SJSA1 (cell line): ENCODE measurements around the gene SYNE1. TPM values are rescaled to one million over a fixed set of nuclear protein-coding genes. Genes with fewer than 3 reads are reported as not detected.

Experiments used
- DNase-seq, 2 experiments: peaks; one replicate each; pipeline ENCODE4 v3.0.0-alpha.2; 2015 to 2020; ENCODE audit warnings: low spot score in 2 of 2, low read depth in 1 of 2
- H3K27ac ChIP-seq: fragments of 250-450 bp; sonication (Bioruptor Pico); 2 replicates; pipeline ENCODE4 v1.5.1; 2020; ENCODE audit warnings: mild to moderate bottlenecking, moderate library complexity
- H3K27me3 ChIP-seq: fragments of 250-450 bp; sonication (Bioruptor Pico); replicated peaks from 2 replicates; pipeline ENCODE4 v1.5.1; 2020; ENCODE audit warnings: mild to moderate bottlenecking, moderate library complexity
- H3K36me3 ChIP-seq: fragments of 250-450 bp; sonication (Bioruptor Pico); 2 replicates; pipeline ENCODE4 v1.5.1; 2020; ENCODE audit warnings: mild to moderate bottlenecking
- H3K4me1 ChIP-seq: fragments of 250-450 bp; sonication (Bioruptor Pico); replicated peaks from 2 replicates; pipeline ENCODE4 v1.6.1; 2021; ENCODE audit warnings: mild to moderate bottlenecking
- H3K4me3 ChIP-seq: fragments of 250-450 bp; sonication (Bioruptor Pico); 2 replicates; pipeline ENCODE4 v1.5.1; 2020; ENCODE audit warnings: mild to moderate bottlenecking
- H3K9me3 ChIP-seq: fragments of 250-450 bp; sonication (Bioruptor Pico); replicated peaks from 2 replicates; pipeline ENCODE4 v1.5.1; 2020; ENCODE audit warnings: mild to moderate bottlenecking
- total RNA-seq: library from RNA; depleted of rRNA; stranded (reverse); fragments of >200 nt; shearing (Covaris generic); gene quantifications from 2 replicates; pipeline ENCODE4 v1.2.3, GENCODE V29; 2014

Gene SYNE1
- total RNA-seq, 1 experiment from 2014 or later = 53.6 TPM

GRCh38 chr6:152184917-152185574 is 452.1 kb downstream of the SYNE1 start:
- peaks cover 12% of the 10 kb centered on the region for H3K36me3 ChIP-seq
- no peaks in the 10 kb centered on the region for H3K4me1 ChIP-seq
- H3K9me3 ChIP-seq = no peaks in the 10 kb centered on the region
- no peak overlapping the region for H3K27ac ChIP-seq
- no peaks in the 10 kb centered on the region for H3K27me3 ChIP-seq
- DNase-seq = no peak
- no peak overlapping the region for H3K4me3 ChIP-seq

- H3K9me3 ChIP-seq = no peaks in the 10 kb centered on the region
- H3K4me3 ChIP-seq = no peak overlapping the region
- no peaks in the 10 kb centered on the region for H3K27me3 ChIP-seq
- no peak for DNase-seq
- H3K27ac ChIP-seq = no peak overlapping the region
- peaks cover 14% of the 10 kb centered on the region for H3K36me3 ChIP-seq
- no peaks in the 10 kb centered on the region for H3K4me1 ChIP-seq
Observed at GRCh38 chr6:152184573-152184916, 452.6 kb downstream of the SYNE1 start.

- Histone ChIP-seq H3K9me3 (no peaks in the 10 kb centered on the region), H3K27me3 (no peaks in the 10 kb centered on the region), H3K4me1 (no peaks in the 10 kb centered on the region), H3K27ac (no peak overlapping the region), H3K36me3 (peaks cover 3% of the 10 kb centered on the region; the same call in 1 of the 2 replicates), H3K4me3 (no peak overlapping the region)
- no peak for DNase-seq
Observed at GRCh38 chr6:152180601-152181000, 456.6 kb downstream of the SYNE1 start.

- no peaks in the 10 kb centered on the region for H3K27me3 ChIP-seq
- no peak overlapping the region for H3K4me3 ChIP-seq
- no peaks in the 10 kb centered on the region for H3K4me1 ChIP-seq
- H3K27ac ChIP-seq = no peak overlapping the region
- no peak for DNase-seq
- H3K36me3 ChIP-seq = peaks cover 10% of the 10 kb centered on the region
- H3K9me3 ChIP-seq = no peaks in the 10 kb centered on the region
Observed at GRCh38 chr6:152176268-152176667, 460.9 kb downstream of the SYNE1 start.

- Histone ChIP-seq H3K36me3 (peaks cover 10% of the 10 kb centered on the region), H3K4me3 (no peak overlapping the region), H3K9me3 (no peaks in the 10 kb centered on the region), H3K4me1 (no peaks in the 10 kb centered on the region), H3K27me3 (no peaks in the 10 kb centered on the region), H3K27ac (no peak overlapping the region)
- no peak for DNase-seq
Observed at GRCh38 chr6:152173957-152174356, 463.2 kb downstream of the SYNE1 start.

- peaks cover 10% of the 10 kb centered on the region for H3K36me3 ChIP-seq
- H3K9me3 ChIP-seq = no peaks in the 10 kb centered on the region
- H3K4me1 ChIP-seq = peaks cover 4% of the 10 kb centered on the region
- H3K4me3 ChIP-seq = no peak overlapping the region
- H3K27ac ChIP-seq = no peak overlapping the region
- DNase-seq = no peak
- no peaks in the 10 kb centered on the region for H3K27me3 ChIP-seq
Observed at GRCh38 chr6:152173321-152173720, 463.8 kb downstream of the SYNE1 start.

GRCh38 chr6:152170702-152171667 is 466.2 kb downstream of the SYNE1 start:
- no peaks in the 10 kb centered on the region for H3K9me3 ChIP-seq
- peaks cover 10% of the 10 kb centered on the region for H3K4me1 ChIP-seq
- DNase-seq = peak in 1 of 2 experiments; percentile 9
- no peak overlapping the region for H3K27ac ChIP-seq
- no peak overlapping the region for H3K4me3 ChIP-seq
- H3K36me3 ChIP-seq = peaks cover 10% of the 10 kb centered on the region
- no peaks in the 10 kb centered on the region for H3K27me3 ChIP-seq

GRCh38 chr6:152170313-152170701 is 466.9 kb downstream of the SYNE1 start:
- peaks cover 10% of the 10 kb centered on the region for H3K4me1 ChIP-seq
- H3K4me3 ChIP-seq = no peak overlapping the region
- no peaks in the 10 kb centered on the region for H3K9me3 ChIP-seq
- DNase-seq = no peak
- peaks cover 10% of the 10 kb centered on the region for H3K36me3 ChIP-seq
- H3K27me3 ChIP-seq = no peaks in the 10 kb centered on the region
- H3K27ac ChIP-seq = no peak overlapping the region

- Histone ChIP-seq H3K4me3 (no peak overlapping the region), H3K36me3 (0 out of 2 replicates have a peak, but pooled peaks cover 3% of the 10 kb centered on the region), H3K9me3 (no peaks in the 10 kb centered on the region), H3K4me1 (peaks cover 10% of the 10 kb centered on the region), H3K27me3 (no peaks in the 10 kb centered on the region), H3K27ac (no peak overlapping the region)
- DNase-seq = peak in 1 of 2 experiments; percentile 29
Observed at GRCh38 chr6:152167641-152168603, 469.2 kb downstream of the SYNE1 start.

- H3K4me3 ChIP-seq = no peak overlapping the region
- no peaks in the 10 kb centered on the region for H3K27me3 ChIP-seq
- no peak for DNase-seq
- H3K27ac ChIP-seq = no peak overlapping the region
- 0 out of 2 replicates have a peak, but pooled peaks cover 3% of the 10 kb centered on the region for H3K36me3 ChIP-seq
- no peaks in the 10 kb centered on the region for H3K9me3 ChIP-seq
- peaks cover 13% of the 10 kb centered on the region for H3K4me1 ChIP-seq
Observed at GRCh38 chr6:152166897-152167296, 470.3 kb downstream of the SYNE1 start.

GRCh38 chr6:152166497-152166896 is 470.7 kb downstream of the SYNE1 start:
- Histone ChIP-seq H3K27ac (no peak overlapping the region), H3K4me3 (no peak overlapping the region), H3K9me3 (no peaks in the 10 kb centered on the region), H3K4me1 (peaks cover 17% of the 10 kb centered on the region), H3K36me3 (0 out of 2 replicates have a peak, but pooled peaks cover 3% of the 10 kb centered on the region), H3K27me3 (no peaks in the 10 kb centered on the region)
- DNase-seq = no peak

- Histone ChIP-seq H3K27ac (no peak overlapping the region), H3K9me3 (no peaks in the 10 kb centered on the region), H3K4me1 (peaks cover 17% of the 10 kb centered on the region), H3K4me3 (no peak overlapping the region), H3K27me3 (no peaks in the 10 kb centered on the region), H3K36me3 (no peaks in the 10 kb centered on the region)
- DNase-seq = no peak
Observed at GRCh38 chr6:152164957-152165356, 472.2 kb downstream of the SYNE1 start.

GRCh38 chr6:152161501-152161900 is 475.7 kb downstream of the SYNE1 start:
- Histone ChIP-seq H3K36me3 (no peaks in the 10 kb centered on the region), H3K9me3 (no peaks in the 10 kb centered on the region), H3K4me3 (no peak overlapping the region), H3K27me3 (no peaks in the 10 kb centered on the region), H3K4me1 (peaks cover 7% of the 10 kb centered on the region), H3K27ac (no peak overlapping the region; the same call in 1 of the 2 replicates)
- DNase-seq = peak in 1 of 2 experiments; percentile 73
